ENCODE data around the gene NEK6.

- TF ChIP-seq CTCF (IDR thresholded peaks at IDR 0.05) (no peak), POLR2A (IDR thresholded peaks at IDR 0.05) (no peak)
Measured at GRCh38 chr9:124368692-124369091, 110.9 kb downstream of the NEK6 start.
